IMR-90 (cell line): ENCODE results near the gene LINC01488. TPM values are rescaled to one million over a fixed set of nuclear protein-coding genes. Genes with fewer than 3 reads are reported as not detected.

ENCODE experiments used
- ATAC-seq: fragments of 200-7000 bp; cut with Tn5 transposase; 2 replicates; pipeline ENCODE4 v1.9.1; 2020; ENCODE audit warnings: low read depth, mild to moderate bottlenecking, moderate library complexity
- BruUV-seq: library from RNA; stranded (reverse); fragments of 400-500 nt; replicated peaks from 2 replicates; lab custom pipeline; 2021; lab: Mats Ljungman, UMichigan
- CTCF ChIA-PET: fragments of 300-600 bp; formaldehyde crosslinking; extraction: SDS; loops from one replicate; lab custom pipeline; 2021; ENCODE audit warnings: antibody characterized with exemption; lab: Yijun Ruan, JAX
- POLR2A ChIA-PET: fragments of 300-600 bp; sonication (Branson Sonifier 250); formaldehyde crosslinking; loops from one replicate; lab custom pipeline; 2022; ENCODE audit warnings: antibody characterized with exemption; ENCODE audit not compliant: unreplicated experiment; lab: Charles Lee
- DNase-seq: peaks from one replicate; pipeline ENCODE4 v3.0.0; 2013
- H2AFZ ChIP-seq: replicated peaks from 2 replicates; pipeline ENCODE3; 2013; ENCODE audit warnings: low read length, mild to moderate bottlenecking; ENCODE audit not compliant: poor library complexity
- H2AK5ac ChIP-seq: 2 replicates; pipeline ENCODE4 v1.6.1; 2013; ENCODE audit warnings: low read depth, low read length, inconsistent platforms
- H2AK9ac ChIP-seq: replicated peaks from 2 replicates; pipeline ENCODE3; 2013; ENCODE audit warnings: mild to moderate bottlenecking, low read depth, low read length, moderate library complexity; ENCODE audit not compliant: poor library complexity
- H2BK120ac ChIP-seq: 2 replicates; pipeline ENCODE4 v1.6.1; 2013; ENCODE audit warnings: low read depth, low read length, inconsistent platforms
- H2BK15ac ChIP-seq: 3 replicates; pipeline ENCODE4 v1.6.1; 2013; ENCODE audit warnings: low read depth, low read length, inconsistent platforms
- H2BK20ac ChIP-seq: 2 replicates; pipeline ENCODE4 v1.6.1; 2013; ENCODE audit warnings: low read depth, mild to moderate bottlenecking, inconsistent platforms, low read length, moderate library complexity
- H2BK5ac ChIP-seq: 2 replicates; pipeline ENCODE4 v1.6.1; 2013; ENCODE audit warnings: mild to moderate bottlenecking, low read depth, low read length, inconsistent platforms; ENCODE audit not compliant: poor library complexity, severe bottlenecking
- H3K14ac ChIP-seq: replicated peaks from 2 replicates; pipeline ENCODE4 v1.6.1; 2013; ENCODE audit warnings: low read depth, low read length, inconsistent platforms
- H3K18ac ChIP-seq: 2 replicates; pipeline ENCODE4 v1.6.1; 2013; ENCODE audit warnings: low read depth, low read length, control low read depth
- H3K23ac ChIP-seq: 2 replicates; pipeline ENCODE4 v1.6.1; 2013; ENCODE audit warnings: low read depth, low read length, inconsistent platforms
- H3K27ac ChIP-seq: 2 replicates; pipeline ENCODE4 v1.5.1; 2013; ENCODE audit warnings: mild to moderate bottlenecking, control low read depth, low read length; ENCODE audit not compliant: insufficient read depth
- H3K27me3 ChIP-seq: 2 replicates; pipeline ENCODE4 v1.6.1; 2013; ENCODE audit warnings: low read length; ENCODE audit not compliant: control insufficient read depth, insufficient read depth
- H3K36me3 ChIP-seq: 2 replicates; pipeline ENCODE4 v1.6.1; 2013; ENCODE audit warnings: low read length, mixed read lengths; ENCODE audit not compliant: control insufficient read depth, insufficient read depth
- H3K4ac ChIP-seq: 2 replicates; pipeline ENCODE4 v1.6.1; 2013; ENCODE audit warnings: low read depth, low read length, inconsistent platforms
- H3K4me1 ChIP-seq: 2 replicates; pipeline ENCODE4 v1.6.1; 2013; ENCODE audit warnings: low read length, mixed read lengths; ENCODE audit not compliant: control insufficient read depth, insufficient read depth
- H3K4me2 ChIP-seq: 2 replicates; pipeline ENCODE4 v1.6.1; 2013; ENCODE audit warnings: low read depth, mild to moderate bottlenecking, control low read depth, low read length, moderate library complexity
- H3K4me3 ChIP-seq: 2 replicates; pipeline ENCODE4 v1.5.1; 2013; ENCODE audit warnings: low read depth, mild to moderate bottlenecking, control low read depth, low read length, moderate library complexity; ENCODE audit not compliant: insufficient read depth
- H3K56ac ChIP-seq: 2 replicates; pipeline ENCODE4 v1.6.1; 2013; ENCODE audit warnings: low read length, inconsistent platforms; ENCODE audit not compliant: insufficient read depth; ENCODE audit errors: extremely low read depth
- H3K79me1 ChIP-seq, 2 experiments: 2 replicates each; pipeline ENCODE4 v1.6.1; 2013; ENCODE audit warnings: low read length in 2 of 2, inconsistent platforms in 1 of 2, low read depth in 1 of 2
- H3K9ac ChIP-seq: 2 replicates; pipeline ENCODE4 v1.6.1; 2013; ENCODE audit warnings: low read depth, low read length, control low read depth
- H3K9me1 ChIP-seq: 2 replicates; pipeline ENCODE4 v1.6.1; 2013; ENCODE audit warnings: low read length, inconsistent platforms; ENCODE audit not compliant: insufficient read depth
- H3K9me3 ChIP-seq: 2 replicates; pipeline ENCODE4 v1.6.1; 2013; ENCODE audit warnings: low read length; ENCODE audit not compliant: control insufficient read depth, insufficient read depth
- H4K20me1 ChIP-seq: 2 replicates; pipeline ENCODE4 v1.6.1; 2013; ENCODE audit warnings: low read length, inconsistent platforms; ENCODE audit not compliant: insufficient read depth
- H4K5ac ChIP-seq: 2 replicates; pipeline ENCODE4 v1.6.1; 2013; ENCODE audit warnings: mild to moderate bottlenecking, low read depth, low read length, control low read depth
- H4K8ac ChIP-seq, 2 experiments: 2 replicates each; pipeline ENCODE4 v1.6.1; 2013; ENCODE audit warnings: low read depth in 2 of 2, low read length in 2 of 2, control low read depth in 1 of 2, inconsistent platforms in 1 of 2
- H4K91ac ChIP-seq: 2 replicates; pipeline ENCODE4 v1.6.1; 2013; ENCODE audit warnings: low read depth, low read length, inconsistent platforms; ENCODE audit not compliant: insufficient read depth
- FOS ChIP-seq: fragments of 150-350 bp; IDR thresholded peaks from 2 replicates; pipeline ENCODE4 v1.6.1; 2016; ENCODE audit warnings: low read depth, low read length
- MAZ ChIP-seq: IDR thresholded peaks from 2 replicates; pipeline ENCODE4 v1.6.1; 2012; ENCODE audit warnings: low read depth, mild to moderate bottlenecking, low read length, improper control_type of control experiment, moderate library complexity, borderline replicate concordance
- MXI1 ChIP-seq: IDR thresholded peaks from 2 replicates; pipeline ENCODE4 v1.6.1; 2012; ENCODE audit warnings: low read depth, mild to moderate bottlenecking, low read length, moderate library complexity, borderline replicate concordance
- RAD21 ChIP-seq: IDR thresholded peaks from 2 replicates; pipeline ENCODE4 v1.6.1; 2012; ENCODE audit warnings: low read length, improper control_type of control experiment
- RCOR1 ChIP-seq: IDR thresholded peaks from 2 replicates; pipeline ENCODE4 v1.6.1; 2012; ENCODE audit warnings: mild to moderate bottlenecking, low read length, improper control_type of control experiment; ENCODE audit not compliant: insufficient replicate concordance
- USF2 ChIP-seq: fragments of 150-350 bp; IDR thresholded peaks from 2 replicates; pipeline ENCODE4 v1.6.1; 2017; ENCODE audit warnings: mild to moderate bottlenecking, antibody characterized with exemption, low read length, low read depth
- WGBS, 2 experiments: methylation state at CpG; one replicate each; pipeline versions ENCODE4 v1.1.5 to v1.1.7; 2013; ENCODE audit warnings: missing lambda C conversion rate in 2 of 2; ENCODE audit not compliant: insufficient read length in 1 of 2; ENCODE audit errors: extremely low coverage in 2 of 2; 5-methylcytosine and 5-hydroxymethylcytosine counted together
- dilution Hi-C: fragments of 300-500 bp; cut with HindIII; formaldehyde crosslinking; loops from one replicate; pipeline ENCODE4 v1.14.3; 2018; ENCODE audit warnings: low sequenced_read_pairs; ENCODE audit not compliant: unreplicated experiment
- in situ Hi-C: fragments of 300-500 bp; cut with MboI; formaldehyde crosslinking; loops from 3 replicates; pipeline ENCODE4 v1.14.3; 2019; ENCODE audit warnings: low sequenced_read_pairs, inconsistent platforms, mixed read lengths
- intact Hi-C: fragments of 100-400 bp; cut with micrococcal nuclease; formaldehyde crosslinking; loops from 2 replicates; pipeline ENCODE4 v1.10.0; 2022
- polyA plus RNA-seq, 3 experiments: library from polyadenylated mRNA; depleted of rRNA; stranded (reverse); fragments of >200 nt; gene quantifications; 2 replicates each; pipeline ENCODE4 v1.2.3, GENCODE V29; 2012; ENCODE audit warnings: low replicate concordance in 1 of 3
- total RNA-seq: library from RNA; depleted of rRNA; stranded (reverse); fragments of >200 nt; gene quantifications from 2 replicates; pipeline ENCODE4 v1.2.3, GENCODE V29; 2012

Gene LINC01488
- total and polyA plus RNA-seq, 2 of the 4 experiments (the other 2 are of a cell fraction), result not detected

GRCh38 chr11:69461272-69461962 lies 20.0 kb upstream of the LINC01488 start:
- CTCF ChIA-PET, result no interaction called here
- BruUV-seq, result no TSS peak
- no peak for TF ChIP-seq USF2
- no peak for TF ChIP-seq FOS
- TF ChIP-seq MAZ, result no peak
- TF ChIP-seq RAD21, result no peak
- no peak for TF ChIP-seq MXI1
- no peak for TF ChIP-seq RCOR1

More at GRCh38 chr11:69461272-69461962, 20.0 kb upstream of the LINC01488 start:
- no peaks in the 10 kb centered on the region for H3K27me3 ChIP-seq
- H2BK15ac ChIP-seq, result no peak overlapping the region
- no peaks in the 10 kb centered on the region for H4K20me1 ChIP-seq
- no peak overlapping the region for H3K4me2 ChIP-seq
- no peaks in the 10 kb centered on the region; the same call in 1 of the 2 replicates for H3K9me1 ChIP-seq
- WGBS, 2 experiments, result 100% methylated on average over 1 of the region's 7 CpGs; no CpG with 5 or more reads in 1 of the 2 experiments
- H3K9ac ChIP-seq, result no peak overlapping the region
- no peak overlapping the region for H3K4me3 ChIP-seq
- no peaks in the 10 kb centered on the region for H3K36me3 ChIP-seq
- H2BK20ac ChIP-seq, result no peak overlapping the region
- no peak overlapping the region for H3K23ac ChIP-seq
- intact Hi-C loops (no loop called here), dilution Hi-C loops (no loop called here), in situ Hi-C loops (no loop called here)
- H2BK5ac ChIP-seq, result no peak overlapping the region
- H3K79me1 ChIP-seq, result 0 out of 4 replicates have a peak, but pooled peaks cover 0 to 3% of the 10 kb centered on the region in 2 experiments
- ATAC-seq (no peak), DNase-seq (no peak)
- POLR2A ChIA-PET, result no interaction called here
- H3K9me3 ChIP-seq, result peaks cover 23% of the 10 kb centered on the region
- H3K4me1 ChIP-seq, result peaks cover 12% of the 10 kb centered on the region
- no peak overlapping the region for H3K4ac ChIP-seq
- H4K8ac ChIP-seq, result no peak overlapping the region
- no peak overlapping the region for H4K91ac ChIP-seq
- H4K5ac ChIP-seq, result no peak overlapping the region
- no peak overlapping the region for H2AFZ ChIP-seq
- H3K18ac ChIP-seq, result no peak overlapping the region
- no peak overlapping the region for H2AK9ac ChIP-seq
- H2AK5ac ChIP-seq, result peak overlapping the region; percentile 51; the same call in 1 of the 2 replicates
- no peak overlapping the region for H3K14ac ChIP-seq
- H3K56ac ChIP-seq, result no peak overlapping the region
- H2BK120ac ChIP-seq, result no peak overlapping the region
- no peak overlapping the region for H3K27ac ChIP-seq
